ACHN (cell line): ENCODE data around the gene ANKS3.
"Not testable (repeated sequence)": the region's sequence is repeated elsewhere in the genome, so short reads cannot be mapped to it uniquely, and the experiment has no call there.

Source experiments
- DNase-seq: peaks from one replicate; pipeline ENCODE4 v3.0.0-alpha.2; 2015
- in situ Hi-C: cut with HindIII; loops from 2 replicates; pipeline ENCODE4 v1.10.0; 2017; ENCODE audit warnings: low sequenced_read_pairs, low pct_ligation_motif_present, low pct_unique_long_range_greater_than_20kb

The ANKS3 gene

DNA sequence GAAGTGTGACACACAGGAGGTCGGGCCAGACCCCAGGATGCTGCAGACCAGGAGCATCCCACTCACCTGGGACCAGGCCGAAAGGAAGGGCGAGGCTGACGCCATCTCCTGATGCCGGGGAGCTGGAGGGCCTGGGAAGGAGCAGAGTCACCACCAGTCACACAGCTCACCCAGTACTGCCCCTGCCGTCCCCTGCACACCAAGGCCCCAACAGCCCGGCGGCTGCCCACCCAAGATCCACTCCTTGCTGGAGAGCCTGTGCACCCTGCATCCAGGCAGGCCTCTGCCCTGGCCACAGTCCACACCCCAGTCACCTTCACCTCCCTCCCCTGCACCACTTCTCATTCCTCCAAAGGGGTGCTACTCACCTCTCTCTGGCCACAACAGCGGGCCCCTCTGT is 28.1 kb upstream of the ANKS3 start:
- no peak for DNase-seq
- in situ Hi-C loops = no loop called here

DNA sequence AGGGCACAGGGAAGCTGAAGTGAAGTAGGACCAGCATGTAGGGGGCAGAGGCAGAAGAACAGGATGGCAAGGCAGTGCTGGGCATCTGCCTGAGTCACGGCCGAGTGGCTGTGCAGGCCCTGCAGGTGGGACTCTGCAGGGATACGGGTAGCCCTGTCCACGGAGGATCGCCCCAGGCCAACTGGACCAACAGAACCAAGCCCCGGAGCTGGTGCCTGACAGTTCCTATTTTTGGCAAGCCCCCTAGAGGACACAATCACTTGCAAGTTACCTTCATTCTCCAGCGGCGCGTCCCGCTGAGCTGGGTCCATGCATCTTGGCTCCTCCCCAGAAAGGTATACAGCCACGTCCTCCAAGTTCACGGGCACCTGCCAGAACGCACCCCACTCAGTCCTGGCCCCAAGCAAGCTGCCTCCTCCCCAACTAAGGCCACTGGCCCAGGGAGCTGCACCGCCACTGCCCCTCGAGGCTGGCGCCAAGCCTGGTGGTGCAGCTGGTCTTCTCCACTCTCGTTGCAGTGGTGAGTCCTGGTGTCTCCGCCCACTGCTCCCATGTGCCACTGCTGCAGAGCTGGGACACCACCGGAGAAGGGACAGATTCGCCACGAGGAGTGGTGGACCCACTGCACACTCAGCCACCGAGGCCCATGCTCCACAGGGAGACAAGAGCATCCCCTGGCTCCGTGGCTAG is 26.3 kb upstream of the ANKS3 start:
- no peak for DNase-seq
- in situ Hi-C loops = no loop called here

DNA sequence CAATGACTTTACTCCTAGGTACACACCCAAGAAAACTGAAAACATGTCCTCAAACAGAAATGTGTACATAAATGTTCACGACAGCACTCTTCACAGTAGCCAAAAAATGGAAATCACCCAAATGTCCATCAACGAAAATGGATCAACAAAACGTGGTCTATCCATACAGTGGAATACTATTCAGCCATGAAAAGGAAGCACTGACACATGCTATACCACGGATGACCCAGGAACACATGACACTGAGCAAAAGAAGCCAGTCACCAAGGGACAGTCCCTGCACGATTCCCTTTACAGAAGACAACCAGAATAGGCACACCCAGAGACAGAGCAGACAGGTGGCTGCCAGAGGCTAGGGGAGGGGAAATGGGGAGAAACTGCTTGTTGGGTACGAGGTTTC is 21.6 kb upstream of the ANKS3 start:
- in situ Hi-C loops = no loop called here

GRCh38 chr16:4754865-4755264 is 20.8 kb upstream of the ANKS3 start:
- in situ Hi-C loops = no loop called here
- DNase-seq = no peak

More for the DNA sequence above, 21.6 kb upstream of the ANKS3 start:
- DNase-seq = no peak

GRCh38 chr16:4753227-4753626 is 19.2 kb upstream of the ANKS3 start:
- in situ Hi-C loops = no loop called here
- no peak for DNase-seq

DNA sequence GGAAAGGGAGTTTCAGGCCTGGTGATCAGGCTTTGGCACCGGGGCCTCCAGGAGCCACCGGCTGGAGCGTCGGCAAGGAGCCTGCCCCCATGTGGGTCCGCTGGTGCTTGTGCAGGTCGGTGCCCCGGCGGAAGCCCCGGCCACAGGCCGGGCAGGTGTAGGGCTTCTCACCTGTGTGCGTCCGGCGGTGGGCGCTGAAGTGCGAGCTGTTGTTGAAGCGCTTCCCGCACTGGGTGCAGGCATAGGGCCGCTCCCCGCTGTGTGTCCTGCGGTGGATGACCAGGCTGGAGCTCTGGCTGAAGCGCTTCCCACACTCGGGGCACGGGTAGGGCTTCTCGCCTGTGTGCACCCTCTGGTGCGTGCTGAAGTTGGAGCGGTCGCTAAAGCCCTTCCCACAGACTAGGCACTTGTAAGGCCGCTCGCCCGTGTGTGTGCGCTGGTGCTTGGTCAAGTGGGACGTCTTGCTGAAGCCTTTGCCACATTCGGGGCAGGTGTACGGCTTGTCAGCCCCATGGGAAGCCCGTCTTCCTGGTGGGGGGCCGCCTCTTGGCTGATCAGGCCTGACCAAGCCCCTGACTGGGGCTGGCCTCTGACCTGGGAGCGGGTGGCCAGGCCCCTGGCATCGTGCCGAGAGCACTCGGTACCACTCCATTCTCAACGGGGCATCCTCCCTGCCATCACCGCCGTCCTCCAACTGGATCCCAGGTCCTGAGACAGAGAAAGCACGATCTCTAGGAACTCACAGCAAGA is 18.5 kb upstream of the ANKS3 start:
- in situ Hi-C loops = no loop called here
- DNase-seq = no peak

GRCh38 chr16:4750896-4751295 is 16.8 kb upstream of the ANKS3 start:
- in situ Hi-C loops = no loop called here
- no peak for DNase-seq

DNA sequence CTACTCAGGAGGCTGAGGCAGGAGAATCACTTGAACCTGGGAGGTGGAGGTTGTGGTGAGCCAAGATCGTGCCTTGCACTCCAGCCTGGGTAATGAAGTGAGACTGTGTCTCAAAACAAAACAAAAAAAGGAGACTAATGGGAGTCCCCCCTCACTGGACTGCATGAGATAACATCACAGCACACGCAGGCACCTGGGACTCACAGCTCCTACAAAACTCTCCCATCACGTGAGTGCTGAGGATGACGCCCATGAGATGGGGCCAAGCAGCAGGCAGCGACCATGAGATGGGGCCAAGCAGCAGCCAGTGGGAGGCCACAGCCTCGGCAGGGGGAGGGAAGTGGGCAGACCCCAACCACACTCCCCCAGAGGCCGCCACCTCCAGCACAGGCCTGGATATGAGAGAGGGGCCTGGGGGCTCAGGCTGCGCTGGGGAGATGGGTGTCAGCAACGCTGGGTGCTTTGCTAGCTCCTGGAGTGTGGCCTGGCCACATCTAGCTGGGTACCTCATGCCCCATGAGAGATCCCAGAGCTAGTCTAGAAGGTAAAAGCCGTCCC is 15.7 kb upstream of the ANKS3 start:
- in situ Hi-C loops = no loop called here
- DNase-seq = no peak

- DNase-seq = no peak
- in situ Hi-C loops = no loop called here
Measured at GRCh38 chr16:4748682-4749411, 14.8 kb upstream of the ANKS3 start.

GRCh38 chr16:4747906-4748681 is 14.0 kb upstream of the ANKS3 start:
- in situ Hi-C loops = no loop called here

GRCh38 chr16:4746991-4747574 is 13.0 kb upstream of the ANKS3 start:
- no peak for DNase-seq
- in situ Hi-C loops = no loop called here

More at GRCh38 chr16:4747906-4748681, 14.0 kb upstream of the ANKS3 start:
- DNase-seq = no peak

DNA sequence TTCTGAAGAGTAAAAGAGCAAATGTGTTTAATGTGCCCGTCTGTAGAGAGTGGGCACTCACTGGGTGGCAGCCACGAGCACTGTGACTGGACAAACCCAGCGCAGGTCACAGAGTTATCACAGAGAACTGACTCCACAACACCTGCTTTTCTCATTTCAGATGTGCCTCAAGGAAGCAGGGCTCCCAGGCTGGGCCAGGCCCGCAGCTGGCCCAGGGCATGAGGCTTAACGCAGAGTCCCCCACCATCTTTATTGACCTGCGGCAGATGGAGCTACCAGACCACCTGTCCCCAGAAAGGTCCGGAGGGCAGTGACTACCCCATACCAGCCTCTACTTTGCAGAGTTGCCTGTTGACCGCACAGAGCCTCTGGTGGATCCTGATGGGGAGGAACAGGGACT is 12.1 kb upstream of the ANKS3 start:
- in situ Hi-C loops = no loop called here
- no peak for DNase-seq

DNA sequence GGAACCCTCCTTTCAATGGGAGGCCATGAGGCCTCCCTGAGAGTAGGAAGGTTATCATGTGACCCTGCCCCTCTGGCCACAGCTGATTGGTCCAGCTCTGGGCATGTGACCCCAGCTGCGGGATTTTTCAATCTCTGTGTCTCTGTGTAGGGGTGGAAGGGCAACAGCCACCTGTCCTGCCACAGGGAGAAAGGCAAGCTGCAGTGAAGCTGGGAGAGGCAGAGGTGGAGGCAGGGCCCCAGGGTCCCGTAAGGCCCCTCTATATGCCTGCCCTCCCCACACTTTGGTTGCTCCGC is 11.2 kb upstream of the ANKS3 start:
- DNase-seq = no peak
- in situ Hi-C loops = no loop called here

DNA sequence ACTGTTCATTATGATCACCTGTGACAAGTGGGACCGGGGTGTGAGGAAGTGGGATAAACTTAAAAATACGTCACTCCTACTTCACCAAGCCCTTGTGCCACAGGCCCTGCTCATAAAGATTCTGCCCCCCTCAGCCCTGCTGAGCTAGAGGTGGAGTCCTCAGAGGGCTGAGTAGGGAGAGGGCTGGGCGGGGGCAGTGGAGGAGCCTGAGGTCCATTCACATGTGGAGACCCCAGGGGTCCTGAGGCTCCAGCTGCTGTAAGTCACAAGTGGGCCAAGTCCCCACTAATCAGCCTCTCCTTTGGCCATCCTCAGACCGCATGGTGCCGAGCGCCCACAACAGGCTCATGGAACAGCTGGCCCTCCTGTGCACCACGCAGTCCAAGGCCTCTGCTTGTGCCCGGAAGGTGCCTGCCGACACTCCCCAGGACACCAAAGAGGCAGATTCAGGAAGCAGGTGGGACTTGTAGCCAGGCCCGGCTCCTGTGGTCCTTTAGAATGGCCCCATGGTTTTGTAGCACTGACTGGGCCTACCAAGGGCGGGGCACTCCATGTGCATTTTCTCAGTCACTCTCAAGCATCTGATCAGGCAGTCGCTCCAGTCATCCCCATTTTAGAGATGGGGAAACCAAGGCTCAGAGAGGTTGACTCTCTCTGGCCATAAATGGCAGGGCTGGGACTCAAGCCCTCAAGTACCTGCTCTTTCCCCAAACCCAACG is 10.6 kb upstream of the ANKS3 start:
- DNase-seq = no peak
- in situ Hi-C loops = no loop called here

- in situ Hi-C loops = no loop called here
- DNase-seq = no peak
Measured at GRCh38 chr16:4743226-4743878, 9.3 kb upstream of the ANKS3 start.

DNA sequence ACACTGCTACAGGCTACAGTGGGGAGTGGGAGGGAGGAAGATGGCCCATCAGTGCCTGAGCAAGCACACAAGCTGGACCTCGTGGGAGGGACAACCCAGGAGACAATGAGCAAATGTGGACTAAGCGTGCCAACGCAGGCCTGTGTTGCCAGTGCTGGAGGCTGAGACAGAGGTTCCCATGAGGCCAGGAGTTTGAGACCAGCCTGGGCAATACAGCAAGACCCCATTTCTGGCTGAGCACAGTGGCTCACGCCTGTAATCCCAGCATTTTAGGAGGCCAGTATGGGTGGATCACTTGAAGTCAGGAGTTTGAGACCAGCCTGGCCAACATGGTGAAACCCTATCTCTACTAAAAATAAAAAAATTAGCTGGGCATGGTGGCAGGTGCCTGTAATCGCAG is 4.3 kb upstream of the ANKS3 start:
- in situ Hi-C loops = not testable (repeated sequence)

DNA sequence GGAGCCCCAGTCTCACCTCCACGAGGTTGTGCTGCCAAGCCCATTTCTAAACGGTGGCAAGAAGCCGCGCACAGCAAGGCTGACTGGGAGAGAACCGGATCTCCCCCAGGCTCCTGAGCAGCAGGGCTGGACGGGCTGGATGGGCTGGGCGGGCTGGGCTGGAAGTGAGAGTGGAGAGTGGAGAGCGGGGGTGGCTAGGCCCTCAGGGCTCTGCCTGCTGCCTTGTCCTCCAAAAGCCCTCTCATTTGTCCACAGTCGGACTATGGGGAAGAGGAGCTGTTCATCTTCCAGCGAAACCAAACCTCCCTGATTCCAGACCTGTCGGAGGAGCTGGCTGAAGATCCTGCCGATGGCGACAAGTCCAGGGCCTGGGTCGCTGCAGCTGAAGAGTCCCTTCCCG is 3.5 kb upstream of the ANKS3 start:
- in situ Hi-C loops = no loop called here
- no peak for DNase-seq

More for the DNA sequence above, 4.3 kb upstream of the ANKS3 start:
- DNase-seq = not testable (repeated sequence)
